Measurements from ENCODE around the gene PDXP. TPM values are rescaled to one million over a fixed set of nuclear protein-coding genes. Genes with fewer than 3 reads are reported as not detected.

PDXP gene
- polyA plus RNA-seq, 1 donor from 2014 or later, result 108 TPM

GRCh38 chr22:37659897-37660708 is 1.6 kb downstream of the PDXP start:
- Histone ChIP-seq H3K27me3 (ENCODE audit: insufficient read depth, low read depth, low read length) (no peaks in the 10 kb centered on the region), H3F3A (ENCODE audit: insufficient read depth, low read length, poor library complexity, severe bottlenecking) (peaks cover 3% of the 10 kb centered on the region), H3K36me3 (ENCODE audit: insufficient read depth, low read length) (no peaks in the 10 kb centered on the region), H3K4me3 (ENCODE audit: low read length) (peak overlapping the region; percentile 93), H3K27ac (ENCODE audit: low read length) (peak overlapping the region; percentile 94), H3K4me2 (ENCODE audit: low read length) (peak overlapping the region; percentile 85), H2AFZ (ENCODE audit: low read depth, low read length) (no peak overlapping the region), H4K20me1 (ENCODE audit: insufficient read depth) (no peaks in the 10 kb centered on the region), H3K9me2 (ENCODE audit: insufficient read depth, low read length) (no peaks in the 10 kb centered on the region), H3K79me2 (replicated peaks; ENCODE audit: insufficient read depth, low read length) (peaks cover 23% of the 10 kb centered on the region), H3K9me3 (ENCODE audit: low read length) (no peaks in the 10 kb centered on the region), H3K9ac (ENCODE audit: low read length) (peak overlapping the region; percentile 75)
- TF ChIP-seq MXI1 (conservative IDR thresholded peaks at IDR 0.05; ENCODE audit: poor library complexity, severe bottlenecking) (no peak), EP300 (conservative IDR thresholded peaks at IDR 0.05; ENCODE audit: poor library complexity, severe bottlenecking) (no peak), TAF1 (IDR thresholded peaks at IDR 0.05; ENCODE audit: low read depth) (no peak), EZH2 (IDR thresholded peaks at IDR 0.05; ENCODE audit: borderline replicate concordance, insufficient read depth, low read length, poor library complexity, severe bottlenecking) (no peak), RAD21 (conservative IDR thresholded peaks at IDR 0.05) (no peak), CTCF (IDR thresholded peaks at IDR 0.05; ENCODE audit: poor library complexity, severe bottlenecking) (no peak), POLR2AphosphoS5 (IDR thresholded peaks at IDR 0.05) (no peak), SMC3 (conservative IDR thresholded peaks at IDR 0.05; ENCODE audit: poor library complexity) (no peak)
- TF ChIP-seq, protein P1, sequence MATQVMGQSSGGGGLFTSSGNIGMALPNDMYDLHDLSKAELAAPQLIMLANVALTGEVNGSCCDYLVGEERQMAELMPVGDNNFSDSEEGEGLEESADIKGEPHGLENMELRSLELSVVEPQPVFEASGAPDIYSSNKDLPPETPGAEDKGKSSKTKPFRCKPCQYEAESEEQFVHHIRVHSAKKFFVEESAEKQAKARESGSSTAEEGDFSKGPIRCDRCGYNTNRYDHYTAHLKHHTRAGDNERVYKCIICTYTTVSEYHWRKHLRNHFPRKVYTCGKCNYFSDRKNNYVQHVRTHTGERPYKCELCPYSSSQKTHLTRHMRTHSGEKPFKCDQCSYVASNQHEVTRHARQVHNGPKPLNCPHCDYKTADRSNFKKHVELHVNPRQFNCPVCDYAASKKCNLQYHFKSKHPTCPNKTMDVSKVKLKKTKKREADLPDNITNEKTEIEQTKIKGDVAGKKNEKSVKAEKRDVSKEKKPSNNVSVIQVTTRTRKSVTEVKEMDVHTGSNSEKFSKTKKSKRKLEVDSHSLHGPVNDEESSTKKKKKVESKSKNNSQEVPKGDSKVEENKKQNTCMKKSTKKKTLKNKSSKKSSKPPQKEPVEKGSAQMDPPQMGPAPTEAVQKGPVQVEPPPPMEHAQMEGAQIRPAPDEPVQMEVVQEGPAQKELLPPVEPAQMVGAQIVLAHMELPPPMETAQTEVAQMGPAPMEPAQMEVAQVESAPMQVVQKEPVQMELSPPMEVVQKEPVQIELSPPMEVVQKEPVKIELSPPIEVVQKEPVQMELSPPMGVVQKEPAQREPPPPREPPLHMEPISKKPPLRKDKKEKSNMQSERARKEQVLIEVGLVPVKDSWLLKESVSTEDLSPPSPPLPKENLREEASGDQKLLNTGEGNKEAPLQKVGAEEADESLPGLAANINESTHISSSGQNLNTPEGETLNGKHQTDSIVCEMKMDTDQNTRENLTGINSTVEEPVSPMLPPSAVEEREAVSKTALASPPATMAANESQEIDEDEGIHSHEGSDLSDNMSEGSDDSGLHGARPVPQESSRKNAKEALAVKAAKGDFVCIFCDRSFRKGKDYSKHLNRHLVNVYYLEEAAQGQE (IDR thresholded peaks at IDR 0.05; ENCODE audit: borderline replicate concordance), result no peak

GRCh38 chr22:37660709-37661045 is 2.2 kb downstream of the PDXP start:
- no peaks in the 10 kb centered on the region for H3K9me3 ChIP-seq (ENCODE audit: low read length)
- TF ChIP-seq MXI1 (conservative IDR thresholded peaks at IDR 0.05; ENCODE audit: poor library complexity, severe bottlenecking), result no peak
- no peak for TF ChIP-seq SMC3 (conservative IDR thresholded peaks at IDR 0.05; ENCODE audit: poor library complexity)
- TF ChIP-seq RAD21 (conservative IDR thresholded peaks at IDR 0.05), result no peak
- TF ChIP-seq TAF1 (IDR thresholded peaks at IDR 0.05; ENCODE audit: low read depth), result no peak
- TF ChIP-seq EP300 (conservative IDR thresholded peaks at IDR 0.05; ENCODE audit: poor library complexity, severe bottlenecking), result no peak
- no peak for TF ChIP-seq POLR2AphosphoS5 (IDR thresholded peaks at IDR 0.05)
- TF ChIP-seq, protein P1 (IDR thresholded peaks at IDR 0.05; ENCODE audit: borderline replicate concordance), result no peak
- no peak for TF ChIP-seq EZH2 (IDR thresholded peaks at IDR 0.05; ENCODE audit: borderline replicate concordance, insufficient read depth, low read length, poor library complexity, severe bottlenecking)
- no peak for TF ChIP-seq CTCF (IDR thresholded peaks at IDR 0.05; ENCODE audit: poor library complexity, severe bottlenecking)
- no peaks in the 10 kb centered on the region for H3K9me2 ChIP-seq (ENCODE audit: insufficient read depth, low read length)
- peak overlapping the region; percentile 80 for H3K4me2 ChIP-seq (ENCODE audit: low read length)
- peak overlapping the region; percentile 93 for H3K4me3 ChIP-seq (ENCODE audit: low read length)
- H3K36me3 ChIP-seq (ENCODE audit: insufficient read depth, low read length), result no peaks in the 10 kb centered on the region
- H2AFZ ChIP-seq (ENCODE audit: low read depth, low read length), result no peak overlapping the region
- H3F3A ChIP-seq (ENCODE audit: insufficient read depth, low read length, poor library complexity, severe bottlenecking), result peaks cover 3% of the 10 kb centered on the region
- H3K27me3 ChIP-seq (ENCODE audit: insufficient read depth, low read depth, low read length), result no peaks in the 10 kb centered on the region
- no peaks in the 10 kb centered on the region for H4K20me1 ChIP-seq (ENCODE audit: insufficient read depth)
- H3K9ac ChIP-seq (ENCODE audit: low read length), result peak overlapping the region; percentile 69
- peak overlapping the region; percentile 94 for H3K27ac ChIP-seq (ENCODE audit: low read length)
- H3K79me2 ChIP-seq (replicated peaks; ENCODE audit: insufficient read depth, low read length), result peaks cover 23% of the 10 kb centered on the region

Measured in neural cell (in vitro differentiated cells).